Kidney tubule cell (primary cell): Measurements from ENCODE around the gene LMAN1.
A peak's percentile ranks its signal among the peaks of the same experiment; 100 is the strongest.

Experiments
- DNase-seq: peaks from one replicate; pipeline ENCODE4 v3.0.0-alpha.2; 2018; ENCODE audit warnings: low spot score

LMAN1 gene

GRCh38 chr18:59303656-59304195, 55.3 kb downstream of the LMAN1 start:
- DNase-seq: no peak

- DNase-seq: no peak
Measured at GRCh38 chr18:59303006-59303405, 56.1 kb downstream of the LMAN1 start.

GRCh38 chr18:59301929-59302328, 57.1 kb downstream of the LMAN1 start:
- no peak for DNase-seq

GRCh38 chr18:59300676-59301285, 58.3 kb downstream of the LMAN1 start:
- DNase-seq: peak; percentile 76

- no peak for DNase-seq
Measured at GRCh38 chr18:59298871-59299270, 60.2 kb downstream of the LMAN1 start.

- no peak for DNase-seq
Measured at GRCh38 chr18:59293317-59293716, 65.7 kb downstream of the LMAN1 start.

GRCh38 chr18:59286341-59286740, 72.7 kb downstream of the LMAN1 start:
- DNase-seq: no peak

GRCh38 chr18:59282341-59282740, 76.7 kb downstream of the LMAN1 start:
- no peak for DNase-seq

GRCh38 chr18:59279722-59280121, 79.3 kb downstream of the LMAN1 start:
- no peak for DNase-seq

- no peak for DNase-seq
Measured at GRCh38 chr18:59279193-59279592, 79.9 kb downstream of the LMAN1 start.

GRCh38 chr18:59278793-59279192, 80.3 kb downstream of the LMAN1 start:
- no peak for DNase-seq
